KG1 (cell line): ENCODE data around the gene PPP1R14D.

ENCODE experiments used
- DNase-seq: peaks from one replicate; lab custom pipeline; 2025; lab: John Stamatoyannopoulos, UW

PPP1R14D gene

DNA sequence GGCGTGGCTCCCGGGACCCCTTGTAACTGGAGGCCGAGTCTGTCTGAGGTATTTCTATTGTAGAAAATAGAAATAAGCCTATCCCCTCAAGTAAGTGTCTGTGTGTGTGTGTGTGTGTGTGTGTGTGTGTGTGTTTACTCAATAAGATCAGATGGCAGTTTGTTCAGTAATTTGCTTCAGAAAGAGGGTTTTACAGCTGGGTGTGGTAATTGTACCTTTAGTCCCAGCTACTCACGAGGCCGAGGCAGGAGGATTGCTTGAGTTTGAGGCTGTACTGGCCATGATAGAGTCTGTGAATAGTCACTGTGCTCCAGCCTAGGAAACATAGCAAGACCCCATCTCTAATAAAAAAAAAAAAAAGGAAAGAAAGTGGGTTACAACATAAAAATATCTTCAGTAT, 24.0 kb upstream of the PPP1R14D start:
- no peak for DNase-seq

DNA sequence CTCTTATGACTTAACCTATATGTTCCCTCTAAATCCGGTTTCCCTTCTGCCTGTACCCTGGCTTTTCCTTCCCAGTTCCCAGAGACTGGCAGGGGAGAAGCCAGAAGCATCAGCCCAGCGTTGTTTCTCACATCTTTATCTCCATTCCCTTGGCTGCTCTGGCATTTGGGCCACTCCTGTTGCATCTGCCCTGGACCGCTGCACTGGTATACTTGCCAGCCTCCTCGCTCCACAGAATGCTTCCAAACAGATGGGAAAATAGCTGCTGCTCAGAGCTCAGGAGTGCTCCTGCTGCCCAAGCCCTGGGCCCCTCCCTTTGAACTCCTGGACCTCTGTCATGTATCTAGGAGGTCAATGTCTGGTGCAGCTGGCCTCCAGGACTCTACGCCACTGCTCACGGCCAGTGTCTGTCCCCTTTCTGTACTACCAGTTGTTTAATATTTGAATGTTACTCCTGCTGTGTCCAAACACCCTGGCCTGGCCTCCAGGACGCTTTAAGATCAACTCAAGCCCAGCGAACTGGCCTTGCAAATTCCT, 22.1 kb upstream of the PPP1R14D start:
- DNase-seq, result no peak

DNA sequence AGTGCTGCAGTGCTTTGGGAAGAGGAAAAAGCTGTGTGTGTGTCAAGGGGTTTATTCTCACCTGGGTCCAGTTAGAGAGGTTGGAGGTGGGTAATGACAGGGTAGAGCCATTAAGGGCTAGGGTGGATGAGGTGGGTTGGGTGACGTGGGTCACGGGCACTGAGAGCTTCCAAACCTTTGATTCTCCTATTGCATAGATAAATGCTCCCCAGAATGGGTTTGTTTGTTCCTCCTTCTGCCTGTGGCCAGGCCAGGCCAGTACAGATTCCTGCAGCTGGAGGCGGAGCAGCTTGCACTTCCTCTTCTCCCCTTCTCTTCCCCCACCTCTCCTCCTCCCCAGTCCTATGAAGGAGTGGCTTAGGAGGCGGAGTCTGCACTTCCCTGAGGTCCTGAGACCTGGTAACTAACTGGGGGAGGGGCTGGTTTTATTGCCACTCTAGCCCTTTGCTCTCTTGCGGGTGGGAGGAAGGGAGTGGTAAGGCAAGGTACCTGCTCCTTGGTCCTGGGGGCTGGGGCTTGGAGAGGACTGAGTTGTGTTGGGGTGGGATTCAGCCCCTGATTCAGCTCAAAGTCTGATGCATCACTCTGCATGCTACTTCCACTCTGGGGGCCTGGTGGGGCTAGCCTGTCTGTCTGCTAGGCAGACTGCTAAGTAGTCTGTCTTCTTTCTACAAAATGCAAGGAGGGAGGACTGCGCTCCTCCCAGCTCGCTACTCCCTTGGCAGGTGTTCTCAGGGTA, 18.9 kb upstream of the PPP1R14D start:
- DNase-seq, result peak; percentile 71

DNA sequence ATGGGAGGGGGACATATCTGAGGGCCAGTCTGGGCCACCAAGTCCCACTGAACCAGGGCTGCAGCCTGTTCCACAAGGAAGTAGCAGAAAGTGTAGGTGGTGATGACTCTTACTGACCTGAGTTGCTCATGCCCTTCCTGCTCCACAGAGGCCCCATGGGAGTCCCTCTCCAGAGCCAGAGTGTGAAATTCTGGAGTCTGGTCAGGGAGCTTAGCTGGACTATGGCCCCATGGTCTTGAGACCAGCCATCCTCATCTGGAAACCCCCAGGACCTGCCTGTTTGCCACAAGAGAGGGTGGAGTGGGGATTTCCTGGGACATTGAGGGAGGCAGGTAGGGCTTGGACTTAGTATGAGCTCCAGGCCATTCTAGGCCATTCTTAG, 18.3 kb upstream of the PPP1R14D start:
- DNase-seq, result no peak

DNA sequence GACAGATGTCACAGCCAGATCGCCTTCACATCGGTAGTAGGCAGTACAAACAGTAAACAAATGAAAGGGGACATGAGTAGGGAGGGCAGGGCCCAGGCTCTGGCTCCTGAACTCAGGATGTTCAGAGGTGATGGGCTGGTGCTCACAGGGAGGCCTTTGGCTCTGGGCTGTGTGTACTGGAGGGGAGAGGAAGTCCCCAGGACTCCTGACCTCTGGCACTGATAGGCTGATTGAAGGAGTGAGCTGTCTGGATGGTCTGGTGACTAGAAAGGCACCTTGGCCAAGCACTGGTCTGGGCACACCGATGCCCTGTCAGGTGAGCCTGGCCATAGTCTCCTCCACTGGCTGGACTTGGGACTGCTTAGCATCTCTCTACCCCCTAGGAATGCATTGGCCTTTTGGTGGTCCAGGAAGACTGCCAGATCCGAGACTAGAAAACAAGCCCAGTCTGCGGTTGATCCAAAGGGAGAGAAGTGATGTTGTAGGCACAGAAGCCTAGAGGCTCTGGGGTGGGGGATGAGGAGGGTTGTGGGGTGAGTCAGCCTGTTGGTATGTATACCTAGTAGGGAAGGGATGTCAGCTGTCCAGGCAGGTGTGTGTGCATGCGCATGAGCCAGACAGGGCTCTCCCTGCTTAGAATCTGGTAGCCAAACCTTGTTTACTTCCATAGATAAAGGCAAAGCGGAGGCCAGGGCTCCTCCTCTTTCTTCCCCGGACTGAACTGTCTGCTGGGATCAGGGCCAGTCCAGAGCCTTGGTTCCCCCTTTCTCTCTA, 17.2 kb upstream of the PPP1R14D start:
- no peak for DNase-seq

DNA sequence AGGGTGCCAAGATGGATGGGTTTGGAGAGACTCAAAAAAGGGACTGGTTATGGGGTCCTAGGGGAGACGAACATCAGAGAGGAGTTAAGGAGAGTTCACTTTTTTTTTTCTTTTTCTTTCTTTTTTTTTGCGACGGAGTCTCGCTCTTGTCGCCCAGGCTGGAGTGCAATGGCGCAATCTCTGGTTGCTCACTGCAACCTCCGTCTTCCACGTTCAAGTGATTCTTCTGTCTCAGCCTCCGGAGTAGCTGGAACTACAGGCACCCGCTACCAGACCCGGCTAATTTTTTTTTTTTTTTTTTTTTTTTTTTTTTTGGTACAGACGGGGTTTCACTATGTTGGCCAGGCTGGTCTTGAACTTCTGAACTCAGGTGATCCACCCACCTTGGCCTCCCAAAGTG, 16.5 kb upstream of the PPP1R14D start:
- DNase-seq, result no peak

DNA sequence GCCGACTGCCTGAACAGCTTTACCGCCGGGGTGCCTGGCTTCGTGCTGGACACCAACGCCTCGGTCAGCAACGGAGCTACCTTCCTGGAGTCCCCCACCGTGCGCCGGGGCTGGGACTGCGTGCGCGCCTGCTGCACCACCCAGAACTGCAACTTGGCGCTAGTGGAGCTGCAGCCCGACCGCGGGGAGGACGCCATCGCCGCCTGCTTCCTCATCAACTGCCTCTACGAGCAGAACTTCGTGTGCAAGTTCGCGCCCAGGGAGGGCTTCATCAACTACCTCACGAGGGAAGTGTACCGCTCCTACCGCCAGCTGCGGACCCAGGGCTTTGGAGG, 16.2 kb upstream of the PPP1R14D start:
- peak; percentile 12 for DNase-seq

DNA sequence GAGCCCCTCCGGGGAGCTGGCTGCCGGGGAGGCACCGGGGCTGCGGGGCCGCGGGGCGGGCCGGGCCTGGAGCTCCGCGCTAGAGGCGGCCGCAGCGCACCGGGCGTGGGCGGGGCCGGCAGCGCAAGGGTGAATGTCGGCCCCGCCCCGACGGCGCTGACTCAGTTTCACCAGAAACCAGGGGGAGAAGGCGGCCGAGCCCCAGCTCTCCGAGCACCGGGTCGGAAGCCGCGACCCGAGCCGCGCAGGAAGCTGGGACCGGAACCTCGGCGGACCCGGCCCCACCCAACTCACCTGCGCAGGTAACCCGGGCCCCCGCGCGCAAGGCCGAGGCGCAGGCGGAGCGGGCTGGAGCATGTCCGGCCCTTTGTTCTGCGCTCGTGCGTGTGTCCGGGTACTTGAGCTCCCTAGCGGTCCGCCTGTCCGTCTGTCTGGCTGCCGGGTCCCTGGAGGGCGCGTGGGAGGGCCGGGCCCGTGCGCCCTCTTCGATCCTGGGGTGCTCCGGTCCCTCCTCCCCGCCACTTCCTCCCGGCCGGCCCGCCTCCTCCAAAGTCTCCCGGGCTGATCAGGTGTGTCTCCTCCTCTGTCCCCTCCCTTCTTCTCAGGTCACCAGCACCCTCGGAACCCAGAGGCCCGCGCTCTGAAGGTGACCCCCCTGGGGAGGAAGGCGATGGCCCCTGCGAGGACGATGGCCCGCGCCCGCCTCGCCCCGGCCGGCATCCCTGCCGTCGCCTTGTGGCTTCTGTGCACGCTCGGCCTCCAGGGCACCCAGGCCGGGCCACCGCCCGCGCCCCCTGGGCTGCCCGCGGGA, 15.6 kb upstream of the PPP1R14D start, which contains the start of gene SPINT1:
TSS of gene SPINT1 (plus strand) at position 164 of the 811 bp plus-strand sequence. CDS start at position 671, 507 bp downstream.
- DNase-seq, result no peak

DNA sequence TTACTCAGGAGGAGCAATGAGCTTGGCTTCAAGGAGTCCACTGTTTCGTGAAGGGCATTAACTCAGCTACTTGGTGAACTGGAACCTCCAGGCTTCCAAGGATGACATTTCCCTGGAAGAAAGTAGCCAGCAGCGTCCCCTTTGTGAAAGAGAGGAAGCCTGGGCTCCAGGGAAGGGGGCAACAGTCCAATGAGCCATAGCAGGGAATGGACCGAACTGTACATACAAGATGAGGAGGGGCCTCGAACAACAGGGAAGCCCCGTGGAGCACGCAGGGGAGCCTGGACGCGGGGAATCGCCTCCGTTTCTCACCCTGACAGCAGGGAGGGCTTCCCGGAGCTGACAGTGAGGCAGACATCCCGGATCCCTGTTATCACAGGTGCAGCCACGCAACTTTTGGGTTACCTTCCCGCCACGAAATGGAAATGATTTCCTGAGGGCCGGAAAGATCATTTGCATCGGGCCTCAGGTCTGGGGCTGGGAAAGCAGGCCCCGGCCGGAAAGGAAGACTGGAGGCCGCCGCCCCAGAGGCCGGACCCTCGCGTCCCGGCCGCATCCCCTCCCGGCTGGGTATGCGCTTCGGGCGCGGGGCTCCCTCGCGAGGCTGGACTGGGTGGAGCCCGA, 14.9 kb upstream of the PPP1R14D start:
- no peak for DNase-seq

DNA sequence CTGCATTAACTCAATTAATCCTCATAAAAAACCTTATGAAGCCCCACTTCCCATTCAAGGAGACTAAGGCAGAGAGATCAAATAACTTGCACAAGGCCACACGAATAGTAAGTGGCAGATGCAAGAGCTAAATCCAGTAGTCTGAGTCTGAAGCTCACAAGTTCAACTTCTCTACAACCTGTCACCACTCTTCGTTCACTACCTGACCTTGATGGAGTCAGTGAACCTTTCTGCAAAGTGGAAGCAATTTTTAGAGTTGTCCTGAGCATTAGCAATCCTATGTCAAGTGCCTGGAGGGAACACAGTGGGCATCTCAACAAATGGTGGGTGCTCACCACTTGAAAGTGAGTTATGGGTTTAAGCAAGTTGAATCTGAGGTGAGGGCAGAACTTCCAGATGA, 13.2 kb upstream of the PPP1R14D start:
- DNase-seq, result no peak

DNA sequence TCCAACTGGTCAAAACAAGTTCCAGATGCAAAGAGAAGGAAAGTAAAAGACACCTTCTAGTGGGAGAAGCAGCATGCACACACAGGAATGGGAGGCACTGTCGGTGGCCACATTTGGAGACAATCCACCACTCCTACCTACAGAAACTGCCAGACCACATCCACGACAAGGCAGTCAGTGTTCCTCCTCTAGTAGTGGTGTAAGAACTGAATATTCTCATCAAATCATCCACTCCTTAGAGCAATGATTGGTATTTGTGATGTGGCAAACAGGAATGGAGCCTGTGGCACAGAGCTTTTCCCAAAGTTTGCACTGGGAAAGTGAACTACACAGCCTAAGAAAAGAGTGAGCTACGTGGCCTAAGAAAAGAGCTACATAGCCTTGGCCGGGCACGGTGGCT, 10.2 kb upstream of the PPP1R14D start:
- no peak for DNase-seq

DNA sequence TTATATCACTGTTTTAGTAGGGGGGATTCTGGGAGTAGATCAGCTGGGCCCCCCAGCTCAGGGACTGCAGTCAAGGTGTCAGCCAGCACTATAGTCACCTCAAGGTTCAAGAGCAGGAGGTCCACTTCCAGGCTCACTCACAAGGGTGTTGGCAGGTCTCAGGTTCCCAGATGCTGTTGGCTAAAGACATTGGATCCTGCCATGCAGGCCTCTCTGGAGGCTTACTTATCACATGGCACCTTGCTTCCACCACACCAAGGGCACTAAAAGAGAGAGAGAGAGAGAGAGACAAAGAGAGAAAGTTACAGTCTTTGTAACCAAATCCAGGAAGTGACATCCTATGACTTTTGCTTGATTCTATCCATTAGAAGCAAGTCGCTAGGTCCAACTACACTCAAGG, 7.5 kb upstream of the PPP1R14D start:
- DNase-seq, result no peak

DNA sequence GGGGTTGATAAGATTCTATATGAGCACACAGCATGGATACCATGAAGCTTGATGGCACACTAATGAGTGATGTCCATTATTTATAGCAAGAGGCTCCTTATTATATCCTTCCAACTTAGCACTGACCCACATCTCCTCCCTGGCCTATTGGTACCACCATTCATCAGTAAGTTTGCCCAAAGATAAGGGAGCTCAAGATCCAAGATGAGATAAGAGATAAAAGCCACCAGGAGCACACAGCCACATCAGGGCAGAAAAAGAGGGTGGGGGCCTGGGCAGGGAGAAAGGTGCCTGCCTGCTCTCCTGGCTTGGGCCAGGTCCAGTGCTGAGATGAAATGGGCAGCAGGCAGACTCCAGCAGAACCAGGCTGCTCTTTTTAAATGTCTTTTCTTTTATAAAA, 4.4 kb upstream of the PPP1R14D start:
- no peak for DNase-seq

DNA sequence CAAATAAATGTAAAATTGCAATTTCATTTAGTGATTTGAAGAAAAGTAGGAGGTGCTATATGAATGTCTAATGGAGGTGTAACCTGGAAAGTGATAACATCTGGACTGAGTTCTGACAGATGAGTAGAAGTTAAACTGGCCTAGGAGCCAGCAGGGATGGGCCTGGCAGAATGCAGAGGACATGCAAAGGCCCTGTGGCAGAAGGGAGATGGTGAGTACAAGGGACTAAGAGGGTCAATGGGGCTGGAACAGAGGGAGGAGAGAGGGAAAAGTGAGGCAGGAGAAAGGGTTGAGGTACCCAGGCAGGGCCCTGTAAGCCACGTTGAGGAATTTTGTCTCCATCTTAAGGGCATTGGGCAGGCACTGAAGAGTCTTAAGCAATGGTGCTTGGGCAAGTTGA, 3.4 kb upstream of the PPP1R14D start:
- no peak for DNase-seq

DNA sequence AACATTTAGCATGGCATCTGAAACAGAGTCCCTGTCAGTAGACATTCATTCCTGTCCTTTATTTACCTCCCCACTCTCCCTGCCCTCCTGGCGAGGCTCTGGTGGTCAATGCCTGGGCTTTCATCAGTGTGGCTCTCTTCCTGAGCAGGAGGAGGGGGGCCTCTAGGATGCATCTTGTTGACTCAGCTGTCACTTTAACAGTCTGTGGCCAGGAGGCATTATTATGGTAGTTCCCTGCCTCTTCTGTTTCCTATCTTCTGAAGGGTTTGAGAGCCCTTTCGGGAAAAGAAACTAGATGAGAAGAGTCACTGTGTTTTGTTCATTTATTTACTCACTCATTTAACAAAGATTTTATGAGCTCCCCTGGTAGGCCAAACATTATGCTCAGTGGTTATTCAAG, 2.4 kb upstream of the PPP1R14D start:
- DNase-seq, result no peak

DNA sequence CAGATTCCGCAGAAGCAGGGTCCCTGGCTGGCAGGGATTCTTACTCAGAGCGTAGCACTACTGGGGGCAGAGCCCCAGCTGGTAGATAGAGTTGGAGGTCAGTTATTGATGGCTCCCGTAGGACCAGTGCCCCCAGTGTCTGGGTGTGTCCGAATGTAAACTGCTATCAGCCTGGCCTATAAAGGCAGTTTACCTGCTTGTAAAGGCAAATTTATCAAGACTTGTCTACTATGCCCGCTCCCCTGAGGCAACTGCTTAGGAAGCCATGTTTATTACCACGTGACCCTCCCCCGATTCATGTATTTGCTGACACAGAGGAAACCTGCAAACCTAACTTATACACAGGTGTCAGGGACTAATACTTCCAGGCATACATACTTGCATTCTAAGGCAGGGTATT, 607 bp upstream of the PPP1R14D start:
- DNase-seq, result no peak

DNA sequence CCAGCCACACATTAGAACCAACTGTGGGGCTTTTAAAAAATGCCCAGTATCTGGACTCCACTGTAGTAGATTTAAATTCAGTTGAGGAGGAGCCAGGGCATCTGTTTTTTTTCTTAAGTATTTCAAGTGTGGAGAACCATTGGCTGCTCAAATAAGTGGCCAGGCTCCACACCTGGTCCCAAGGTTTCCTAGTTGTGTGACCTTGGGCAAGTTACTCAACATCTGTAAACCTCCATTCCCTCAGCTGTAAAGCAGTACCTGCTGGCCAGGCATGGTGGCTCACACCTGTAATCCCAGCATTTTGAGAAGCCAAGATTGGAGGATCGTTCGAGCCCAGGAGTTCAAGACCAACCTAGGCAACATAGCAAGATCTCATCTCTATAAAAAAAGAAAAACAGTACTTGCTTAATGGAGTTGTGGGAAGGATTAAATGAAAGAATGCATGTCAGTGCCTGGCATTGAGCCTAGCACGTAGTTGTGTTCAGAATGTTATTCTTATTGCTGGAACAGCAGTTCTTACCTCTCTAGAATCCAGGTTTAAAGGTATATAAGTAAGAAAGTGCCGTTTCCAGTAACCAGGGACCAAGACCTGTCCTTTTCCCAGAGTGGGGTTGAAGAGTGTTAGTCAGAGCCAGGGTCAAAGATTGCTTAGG, 2.0 kb downstream of the PPP1R14D start:
- DNase-seq, result no peak

DNA sequence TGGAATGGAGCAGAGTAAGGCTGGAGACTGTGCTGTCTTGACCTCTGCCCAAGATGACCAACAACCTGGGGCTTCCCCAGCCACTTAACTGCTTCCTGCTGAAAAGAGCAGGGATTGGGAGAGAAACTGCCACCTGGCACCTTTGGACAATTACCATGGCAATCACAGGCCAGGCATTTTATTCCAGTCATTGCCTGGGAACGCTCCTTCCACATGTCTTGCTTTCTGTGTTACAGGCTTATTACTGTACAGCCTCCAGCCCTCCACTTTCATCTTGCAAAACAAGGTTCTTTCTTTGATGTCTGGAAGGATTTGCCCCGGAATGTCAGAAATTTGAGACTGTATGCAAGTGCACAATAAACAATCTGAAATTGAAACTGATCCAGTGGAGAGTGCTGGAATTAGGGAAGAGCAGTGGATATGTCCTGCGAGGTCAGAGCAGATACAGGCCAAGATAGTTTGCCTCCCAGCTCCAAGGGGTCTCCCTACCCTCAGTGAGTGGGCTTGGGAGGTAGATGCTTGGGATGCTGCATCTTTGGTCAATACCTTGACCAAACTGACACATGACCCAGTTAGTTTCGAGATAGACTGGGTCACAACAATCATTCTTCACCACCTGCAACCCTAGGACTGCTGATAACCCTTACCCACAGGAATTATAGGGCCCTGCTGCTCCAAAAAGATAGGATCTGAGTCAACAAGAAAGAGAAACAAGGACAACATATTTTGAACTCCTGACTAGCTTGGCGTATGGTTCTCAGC, 2.7 kb downstream of the PPP1R14D start:
- DNase-seq, result no peak

DNA sequence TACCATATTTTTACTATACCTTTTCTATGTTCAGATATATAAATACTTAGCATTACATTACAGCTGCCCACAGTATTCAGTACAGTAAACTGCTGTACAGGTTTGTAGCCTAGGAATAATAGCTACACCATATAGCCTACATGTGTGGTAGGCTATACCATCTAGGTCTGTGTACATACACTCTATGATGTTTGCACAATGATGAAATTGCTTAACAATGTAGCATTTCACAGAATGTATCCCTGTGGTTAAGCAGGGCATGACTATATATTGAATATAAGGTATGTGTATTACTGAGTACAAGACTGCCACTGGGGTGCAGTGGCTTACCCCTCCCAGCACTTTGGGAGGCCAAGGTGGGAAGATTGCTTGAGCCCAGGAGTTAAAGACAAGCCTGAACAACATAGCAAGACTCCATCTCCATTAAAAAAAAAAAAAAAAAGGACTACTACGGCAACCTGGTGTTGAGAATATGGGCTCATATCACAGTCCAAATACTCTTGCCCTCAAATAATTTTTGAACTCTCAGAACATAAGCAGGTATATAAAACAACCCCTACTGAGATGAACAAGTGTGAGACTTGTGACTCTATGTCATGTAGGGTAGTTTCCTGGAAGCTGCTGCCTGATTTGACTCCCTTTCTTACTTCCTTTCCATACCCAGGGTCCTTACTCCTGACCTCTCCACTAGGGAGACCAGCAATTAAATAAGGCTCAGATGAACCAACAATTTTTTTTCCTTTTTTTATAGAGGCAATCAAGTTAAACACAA, 4.8 kb downstream of the PPP1R14D start:
- DNase-seq, result no peak

DNA sequence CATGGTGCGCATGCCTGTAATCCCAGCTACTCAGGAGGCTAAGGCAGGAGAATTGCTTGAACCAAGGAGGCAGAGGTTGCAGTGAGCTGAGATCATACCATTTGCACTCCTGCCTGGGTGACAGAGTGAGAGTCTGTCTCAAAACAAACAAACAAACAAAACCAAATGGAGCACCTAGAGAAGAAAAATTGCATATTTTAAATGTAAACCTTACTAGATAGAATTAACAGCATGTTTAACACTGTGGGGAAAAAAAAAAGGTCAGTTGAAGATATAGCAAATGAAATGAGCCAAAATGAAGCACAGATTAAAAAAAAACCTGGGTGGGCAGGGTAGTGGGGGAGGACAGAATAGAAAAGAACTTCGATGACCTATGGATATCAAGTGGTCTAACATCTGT, 7.3 kb downstream of the PPP1R14D start:
- no peak for DNase-seq
